GM19238 (cell line): Measurements from ENCODE around the gene CAPN15.
A peak's percentile ranks its signal among the peaks of the same experiment; 100 is the strongest.

Experiments
- DNase-seq: peaks from one replicate; pipeline ENCODE4 v3.0.0; 2011; ENCODE audit warnings: low spot score; ENCODE audit not compliant: insufficient read length

CAPN15 gene

GRCh38 chr16:577796-578195, 50.3 kb downstream of the CAPN15 start:
- DNase-seq = no peak

GRCh38 chr16:578232-578869, 50.8 kb downstream of the CAPN15 start:
- no peak for DNase-seq

DNA sequence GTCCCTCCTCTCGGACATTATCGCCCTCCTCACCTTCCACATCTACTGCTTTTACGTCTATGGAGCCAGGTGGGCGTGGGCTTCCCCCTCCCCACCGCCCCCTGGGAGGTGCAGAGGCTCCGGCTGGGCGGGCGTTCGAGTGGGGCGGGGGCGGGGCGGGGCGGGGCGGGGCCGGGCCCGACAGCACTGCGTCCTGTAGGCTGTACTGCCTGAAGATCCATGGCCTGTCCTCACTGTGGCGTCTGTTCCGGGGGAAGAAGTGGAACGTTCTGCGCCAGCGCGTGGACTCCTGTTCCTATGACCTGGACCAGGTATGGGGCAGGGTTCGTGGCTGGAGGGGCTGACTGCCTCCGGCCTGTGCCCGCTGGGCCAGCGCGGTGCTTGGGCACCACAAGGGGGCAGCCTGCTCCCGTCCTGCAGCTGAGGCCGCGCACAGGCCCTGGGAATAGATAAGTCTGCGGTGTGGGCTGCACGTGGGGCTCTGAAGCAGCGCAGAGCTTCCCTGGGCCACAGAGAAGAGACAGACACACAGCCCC, 51.4 kb downstream of the CAPN15 start:
- peak; percentile 80 for DNase-seq

DNA sequence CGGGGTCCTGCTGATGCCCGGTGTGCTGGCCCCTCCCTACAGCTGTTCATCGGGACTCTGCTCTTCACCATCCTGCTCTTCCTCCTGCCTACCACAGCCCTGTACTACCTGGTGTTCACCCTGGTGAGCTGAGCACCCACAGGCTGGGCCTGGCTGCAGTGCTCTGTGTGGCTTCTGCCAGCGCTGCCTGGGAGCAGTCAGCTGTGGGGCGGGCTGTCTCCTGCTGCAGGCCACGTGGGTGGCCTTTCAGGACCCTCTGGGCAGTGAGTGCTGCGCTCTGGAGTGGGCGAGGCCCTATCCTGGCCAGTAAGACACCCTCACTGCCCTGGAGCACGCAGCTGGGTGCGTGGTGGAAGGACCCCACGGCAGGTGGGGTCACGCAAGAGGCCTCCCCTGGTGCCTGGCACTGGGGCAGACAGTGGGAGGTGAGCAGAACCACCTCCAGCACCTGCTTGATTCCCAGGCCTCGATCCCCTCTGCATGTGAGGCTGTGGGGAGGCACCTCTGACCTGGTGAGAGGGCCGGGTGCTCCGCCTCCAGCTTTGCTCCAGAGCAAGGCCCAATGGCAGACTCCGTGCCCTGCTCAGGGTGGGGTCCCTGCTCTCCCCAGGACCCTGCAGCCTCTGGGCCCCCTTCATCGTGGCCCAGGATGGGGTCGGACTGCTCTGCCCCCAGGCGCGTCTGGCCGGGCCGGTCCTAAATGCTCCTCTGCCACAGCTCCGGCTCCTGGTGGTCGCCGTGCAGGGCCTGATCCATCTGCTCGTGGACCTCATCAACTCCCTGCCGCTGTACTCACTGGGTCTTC, 52.8 kb downstream of the CAPN15 start:
- no peak for DNase-seq

GRCh38 chr16:580946-581498, 53.5 kb downstream of the CAPN15 start:
- DNase-seq = no peak

DNA sequence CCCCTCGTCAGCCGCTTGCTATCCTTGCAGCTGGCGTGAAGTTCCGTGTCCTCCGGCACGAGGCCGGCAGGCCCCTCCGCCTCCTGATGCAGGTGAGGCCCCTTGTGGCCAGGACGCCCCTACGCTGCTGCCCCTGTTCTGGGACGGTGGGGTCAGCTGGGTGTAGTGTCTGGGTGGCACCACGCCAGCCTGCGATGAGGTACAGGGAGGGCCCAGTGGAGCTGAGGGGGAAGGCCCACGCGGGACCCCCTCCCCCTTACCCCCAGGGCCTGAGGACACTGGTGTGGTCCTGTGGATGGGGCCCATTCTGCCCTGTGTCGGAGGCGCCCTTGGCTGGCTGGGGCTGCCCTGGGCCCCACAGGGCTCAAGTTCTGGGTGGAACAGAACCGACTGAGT, 54.7 kb downstream of the CAPN15 start:
- no peak for DNase-seq

DNA sequence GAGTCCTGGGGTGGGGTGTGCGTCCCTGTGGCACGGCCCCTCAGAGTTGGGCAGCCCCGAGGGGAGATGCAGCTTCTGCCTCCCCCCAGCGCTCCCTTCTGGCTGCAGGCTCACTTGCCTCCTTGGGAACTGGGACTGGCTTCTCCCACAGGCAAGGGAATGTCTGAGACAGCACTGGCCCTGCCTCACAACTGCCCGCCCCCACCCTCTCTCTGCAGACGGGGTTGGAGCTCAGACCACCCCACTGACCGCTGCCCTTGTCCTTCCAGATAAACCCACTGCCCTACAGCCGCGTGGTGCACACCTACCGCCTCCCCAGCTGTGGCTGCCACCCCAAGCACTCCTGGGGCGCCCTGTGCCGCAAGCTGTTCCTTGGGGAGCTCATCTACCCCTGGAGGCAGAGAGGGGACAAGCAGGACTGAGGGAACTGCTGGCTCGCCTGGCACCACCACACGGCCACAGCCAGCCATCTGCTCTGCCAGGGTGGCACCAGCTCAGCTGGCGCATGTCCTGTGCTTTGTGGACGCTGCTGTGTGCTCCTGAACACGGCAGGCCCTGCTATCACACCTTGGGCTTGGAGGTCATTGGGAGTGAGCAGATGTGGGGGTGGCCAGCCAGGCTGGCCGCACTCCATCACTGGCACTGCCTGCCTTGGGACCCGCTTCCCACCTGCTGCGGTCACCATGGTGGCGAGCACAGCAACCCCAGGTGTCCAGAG, 55.3 kb downstream of the CAPN15 start:
- no peak for DNase-seq

DNA sequence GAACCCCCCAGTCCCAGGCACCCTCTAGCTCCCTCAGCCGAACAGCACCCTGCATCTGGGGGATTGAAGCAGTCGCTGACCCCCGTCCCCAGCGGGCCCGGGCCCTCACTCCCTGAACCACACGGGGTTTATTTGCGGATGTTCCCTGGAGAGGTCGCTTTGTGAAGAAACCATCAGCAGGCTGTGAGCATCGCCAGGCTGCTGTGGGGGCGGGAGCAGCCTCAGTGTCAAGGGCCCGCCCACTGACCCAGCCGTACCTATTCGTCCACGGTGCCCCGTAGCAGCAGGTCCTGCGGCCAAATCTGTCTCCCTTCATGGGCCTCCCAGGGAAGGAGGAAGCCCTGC, 55.9 kb downstream of the CAPN15 start:
- no peak for DNase-seq

DNA sequence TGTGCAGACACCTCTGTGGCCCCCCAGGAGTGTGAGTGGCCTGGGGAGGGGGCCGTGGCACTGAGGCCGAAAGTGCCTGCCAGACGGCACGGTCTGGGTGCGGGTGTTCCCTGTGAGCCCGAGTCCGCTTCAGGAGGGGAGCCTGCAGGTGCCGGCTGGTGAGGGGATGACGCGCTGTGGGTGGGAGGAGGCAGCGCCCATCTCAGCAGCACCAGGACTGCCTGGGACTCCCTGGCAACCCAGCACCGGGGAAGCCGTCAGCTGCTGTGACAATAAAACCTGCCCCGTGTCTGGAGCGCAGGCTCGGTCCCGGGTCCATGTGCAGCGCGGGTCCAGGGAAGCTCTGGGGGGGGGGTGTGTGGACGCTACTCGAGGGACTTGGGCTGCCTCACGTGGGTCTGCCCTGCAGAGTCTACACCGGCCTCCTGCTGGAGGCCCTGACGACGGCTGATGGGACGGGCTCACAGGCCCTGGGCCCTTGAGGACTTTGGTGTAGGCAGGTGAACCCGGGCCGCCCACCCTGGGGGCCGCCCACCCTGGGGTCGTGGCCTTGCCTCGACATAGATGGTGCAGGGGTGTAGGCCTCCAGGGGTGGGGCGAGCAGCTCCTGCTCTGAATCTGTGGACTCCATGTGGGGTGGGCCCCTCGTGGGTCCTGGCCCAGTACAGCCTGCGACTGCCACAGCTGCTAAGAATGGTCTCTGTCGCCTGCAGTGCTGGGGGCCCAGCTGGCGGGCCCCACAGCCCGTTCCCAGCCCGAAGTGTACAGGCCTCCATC, 56.5 kb downstream of the CAPN15 start:
- DNase-seq = no peak

DNA sequence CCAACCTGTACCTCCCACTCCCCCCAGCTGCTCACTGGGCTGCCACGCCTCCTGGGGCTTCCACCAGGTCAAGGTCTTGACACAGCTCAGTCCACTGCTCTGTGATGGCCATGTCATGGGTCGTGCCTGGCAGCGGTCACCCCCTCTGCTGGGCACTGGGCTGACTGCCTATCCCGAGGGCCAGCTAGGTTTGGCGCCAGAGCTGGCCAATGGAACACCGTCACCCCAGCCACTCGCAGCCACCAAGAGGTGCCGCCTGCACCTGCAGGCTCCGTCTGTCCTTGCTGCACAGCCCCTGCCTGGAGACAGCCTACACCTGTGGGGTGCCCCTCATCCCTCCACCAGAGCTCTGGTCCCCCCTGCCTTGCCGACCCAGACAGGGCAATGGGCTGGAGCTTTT, 57.8 kb downstream of the CAPN15 start:
- DNase-seq = no peak

GRCh38 chr16:586047-586644, 58.6 kb downstream of the CAPN15 start:
- no peak for DNase-seq

- DNase-seq = no peak
Measured at GRCh38 chr16:586645-587590, 59.4 kb downstream of the CAPN15 start.

- DNase-seq = peak; percentile 45
Measured at GRCh38 chr16:588639-588888, 61.1 kb downstream of the CAPN15 start.

- DNase-seq = peak; percentile 93
Measured at GRCh38 chr16:588889-589657, 61.6 kb downstream of the CAPN15 start.

- peak; percentile 99 for DNase-seq
Measured at GRCh38 chr16:589658-590187, 62.2 kb downstream of the CAPN15 start, which contains the start of gene RAB40C. Gene RAB40C, plus strand, starts transcription at chr16:590066. Its CDS starts 226 bp downstream, at chr16:590292.

- no peak for DNase-seq
Measured at GRCh38 chr16:590188-590814, 62.8 kb downstream of the CAPN15 start.

DNA sequence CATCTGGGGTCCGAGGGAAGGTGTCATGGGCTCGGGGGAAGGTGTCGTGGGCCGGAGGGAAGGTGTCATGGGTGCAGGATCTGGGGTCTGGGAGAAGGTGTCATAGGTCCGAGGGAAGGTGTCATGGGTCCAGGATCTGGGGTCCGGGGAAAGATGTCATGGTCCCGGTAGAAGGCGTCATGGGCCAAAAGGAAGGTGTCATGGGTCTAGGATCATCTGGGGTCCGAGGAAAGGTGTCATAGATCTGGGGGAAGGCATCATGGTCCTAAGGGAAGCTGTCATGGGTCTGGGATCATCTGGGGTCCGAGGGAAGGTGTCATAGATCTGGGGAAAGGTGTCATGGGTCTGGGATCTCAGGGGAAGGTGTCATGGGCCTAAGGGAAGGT, 63.3 kb downstream of the CAPN15 start:
- no peak for DNase-seq

GRCh38 chr16:591231-591630, 63.7 kb downstream of the CAPN15 start:
- DNase-seq = no peak
